OCI-M2 (cell line): ENCODE measurements around the gene GNAS-AS1.

Experiments used
- DNase-seq: peaks from one replicate; lab custom pipeline; 2025; ENCODE audit not compliant: unreplicated experiment; lab: John Stamatoyannopoulos, UW

The GNAS-AS1 gene

DNA sequence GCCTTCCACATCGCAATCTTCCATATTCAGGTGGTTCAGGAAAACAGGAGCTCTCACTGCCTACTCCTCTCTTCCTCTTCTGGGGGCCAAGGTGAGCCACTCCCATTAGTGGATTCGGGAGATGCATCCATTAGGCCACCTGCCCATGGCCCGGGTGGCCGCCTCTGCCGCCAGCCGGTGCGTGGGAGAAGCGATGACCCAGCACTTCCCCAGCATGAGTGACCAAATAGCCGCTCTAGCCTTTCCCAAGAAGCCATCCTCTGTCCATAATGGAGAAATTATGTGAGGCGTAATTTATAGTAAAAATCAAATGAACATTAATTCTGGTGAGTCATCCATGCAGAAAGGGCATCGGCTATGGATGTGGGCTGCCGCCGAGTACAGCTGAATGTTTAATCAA lies 39.4 kb downstream of the GNAS-AS1 start:
- no peak for DNase-seq

DNA sequence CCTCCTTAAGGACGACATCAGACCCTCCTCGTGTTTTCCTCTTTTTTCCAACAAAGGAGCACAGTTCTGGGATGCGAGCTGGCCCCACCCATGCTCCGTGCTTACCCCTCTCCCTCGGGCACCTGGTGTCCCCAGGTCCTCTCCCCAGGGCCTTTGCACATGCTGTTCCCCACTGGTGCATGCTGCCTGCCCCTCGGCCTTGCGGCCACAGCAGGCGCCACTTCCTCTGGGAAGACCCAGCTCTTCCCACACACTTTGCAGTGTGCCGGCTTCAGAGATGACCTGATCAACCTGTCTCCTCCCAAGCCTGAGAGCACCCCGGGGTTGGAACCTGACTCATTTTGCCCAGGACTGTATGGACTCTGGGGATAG lies 39.8 kb downstream of the GNAS-AS1 start:
- DNase-seq, result no peak

DNA sequence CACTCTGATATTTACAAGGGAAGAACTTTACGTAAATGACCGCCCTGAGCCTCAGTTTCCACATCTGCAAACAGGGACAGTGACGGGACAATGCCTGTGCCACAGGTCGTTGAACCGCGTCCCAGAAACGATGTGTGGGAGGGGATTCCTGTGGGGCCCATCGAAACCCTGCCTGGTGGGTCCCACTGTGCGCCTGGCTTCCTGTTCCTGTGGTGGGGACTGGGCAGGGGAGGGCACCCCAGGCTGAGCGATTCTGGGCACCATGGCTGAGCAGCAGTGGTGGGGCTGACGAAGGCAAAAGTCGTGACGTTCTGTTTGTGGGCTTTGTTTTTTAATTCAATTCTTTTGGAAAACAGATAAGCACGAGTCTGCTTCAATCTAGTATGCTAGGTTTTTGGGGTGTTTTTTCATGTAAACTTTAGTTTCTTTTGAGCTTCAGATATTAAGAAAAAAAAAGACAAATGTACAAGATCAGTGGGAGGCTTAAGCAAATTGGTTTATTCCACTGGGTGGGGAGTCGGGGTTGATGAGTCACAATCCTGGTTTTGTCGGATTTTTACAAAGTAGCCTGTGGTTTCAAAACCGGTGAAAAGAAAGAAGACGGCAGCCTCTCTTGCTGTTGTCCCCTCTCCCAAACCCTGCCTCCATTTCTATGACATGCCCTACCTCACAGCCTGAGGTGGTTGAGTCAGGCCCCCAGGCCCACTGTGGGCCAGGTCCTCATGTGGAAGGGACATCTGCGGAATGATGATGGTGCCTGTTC lies 40.4 kb downstream of the GNAS-AS1 start:
- DNase-seq, result no peak

GRCh38 chr20:58808271-58809046 lies 42.2 kb downstream of the GNAS-AS1 start:
- DNase-seq, result no peak

- DNase-seq, result no peak
Measured at GRCh38 chr20:58807801-58808200, 42.9 kb downstream of the GNAS-AS1 start.

- DNase-seq, result no peak
Measured at GRCh38 chr20:58803533-58803932, 47.2 kb downstream of the GNAS-AS1 start.

GRCh38 chr20:58802061-58802460 lies 48.6 kb downstream of the GNAS-AS1 start:
- no peak for DNase-seq

- DNase-seq, result no peak
Measured at GRCh38 chr20:58800134-58800871, 50.4 kb downstream of the GNAS-AS1 start.

DNA sequence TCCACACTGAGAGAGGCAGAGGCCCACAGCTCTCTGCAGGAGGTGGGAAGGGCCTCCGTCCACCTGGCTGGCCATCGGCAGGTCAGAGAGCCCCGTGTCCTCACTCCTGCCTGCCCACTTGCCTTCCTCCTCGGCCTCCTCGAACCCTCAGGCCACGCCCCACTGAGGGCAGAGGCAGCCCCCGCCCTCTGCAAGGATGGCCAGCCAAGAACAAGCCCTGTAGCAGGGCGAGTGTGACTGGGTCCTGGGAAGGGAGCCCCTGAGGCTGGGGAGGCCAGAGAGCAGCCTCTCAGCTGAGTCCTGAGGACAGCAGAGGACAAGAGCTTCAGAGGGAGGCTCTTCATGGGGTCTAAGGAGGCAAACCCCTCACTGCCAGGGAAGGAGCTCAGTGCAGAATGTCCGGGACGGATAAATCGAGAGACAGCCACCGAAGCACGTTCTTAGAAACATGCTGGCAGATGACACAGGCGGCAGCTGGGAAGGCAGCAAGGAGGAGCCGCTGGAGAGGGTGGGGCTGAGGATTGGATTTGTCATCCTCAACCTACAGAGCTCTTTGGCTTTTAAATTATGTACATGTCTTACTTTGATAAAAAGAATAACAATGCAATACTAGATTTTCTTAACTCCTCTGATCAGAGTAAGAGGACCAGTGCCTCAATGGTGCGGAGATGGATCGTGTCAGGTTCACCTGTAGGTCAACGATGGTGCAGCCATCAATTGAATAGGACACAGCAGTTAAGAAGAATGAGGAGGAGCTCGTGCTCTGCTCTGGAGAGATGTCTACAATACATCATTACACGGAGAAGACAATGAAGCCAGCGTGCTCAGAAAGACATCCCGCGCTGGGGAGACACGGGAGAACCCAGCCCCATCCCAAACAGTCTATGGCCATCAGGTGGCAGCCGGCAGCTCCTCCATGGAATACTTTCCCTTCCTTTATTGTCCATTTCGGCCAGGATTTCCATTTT lies 53.0 kb downstream of the GNAS-AS1 start:
- DNase-seq, result no peak

DNA sequence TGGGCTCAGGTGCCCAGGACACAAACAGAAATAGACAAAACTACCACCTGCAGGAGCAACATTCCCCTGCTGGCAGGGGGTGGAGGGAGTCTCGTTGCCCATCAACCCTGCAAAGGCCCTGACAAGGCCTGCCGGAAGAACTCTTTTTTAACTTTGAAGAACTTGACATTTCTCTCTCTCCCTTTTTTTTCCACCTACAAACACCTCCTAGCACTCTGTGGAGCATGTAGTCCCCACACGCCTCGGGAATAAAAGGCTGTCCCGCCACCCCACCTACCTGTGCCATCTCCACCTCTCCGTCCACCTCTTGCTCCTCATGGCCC lies 54.8 kb downstream of the GNAS-AS1 start:
- DNase-seq, result no peak

DNA sequence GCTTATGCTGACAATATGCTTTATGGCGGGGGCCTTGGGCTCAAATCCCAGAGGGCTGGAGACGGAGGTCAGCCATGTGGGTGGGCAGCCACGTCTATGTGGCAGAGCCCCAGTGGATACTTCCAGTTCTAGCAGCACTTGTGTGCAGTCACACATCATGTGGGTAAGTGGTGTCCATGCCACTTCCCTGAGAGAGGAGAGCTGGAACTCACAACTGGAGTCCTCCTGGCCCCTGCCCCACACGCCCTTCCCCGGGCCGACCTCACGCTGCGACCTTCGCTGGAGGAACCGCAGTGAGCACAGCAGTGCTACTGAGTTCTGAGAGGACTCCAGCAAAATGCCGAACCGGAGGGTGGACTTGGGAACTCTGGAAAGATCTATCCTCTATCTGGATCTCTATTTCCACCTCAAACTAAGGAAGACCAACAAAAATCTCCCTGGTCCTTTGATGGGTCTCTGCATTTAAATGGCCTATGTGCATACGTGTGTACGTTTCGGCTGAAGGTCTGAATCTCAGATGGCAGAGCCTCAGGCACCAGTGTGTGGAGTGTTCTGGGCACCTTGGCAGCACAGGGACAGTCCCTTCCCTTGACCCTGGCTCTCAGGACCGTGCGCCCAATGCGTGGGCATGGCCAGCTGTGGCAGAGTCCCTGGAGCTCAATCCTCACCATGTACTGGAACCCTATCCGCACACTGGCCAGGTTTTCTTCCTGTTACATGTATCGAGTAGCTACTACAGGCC lies 55.4 kb downstream of the GNAS-AS1 start:
- DNase-seq, result no peak

- no peak for DNase-seq
Measured at GRCh38 chr20:58794510-58795180, 56.1 kb downstream of the GNAS-AS1 start.

DNA sequence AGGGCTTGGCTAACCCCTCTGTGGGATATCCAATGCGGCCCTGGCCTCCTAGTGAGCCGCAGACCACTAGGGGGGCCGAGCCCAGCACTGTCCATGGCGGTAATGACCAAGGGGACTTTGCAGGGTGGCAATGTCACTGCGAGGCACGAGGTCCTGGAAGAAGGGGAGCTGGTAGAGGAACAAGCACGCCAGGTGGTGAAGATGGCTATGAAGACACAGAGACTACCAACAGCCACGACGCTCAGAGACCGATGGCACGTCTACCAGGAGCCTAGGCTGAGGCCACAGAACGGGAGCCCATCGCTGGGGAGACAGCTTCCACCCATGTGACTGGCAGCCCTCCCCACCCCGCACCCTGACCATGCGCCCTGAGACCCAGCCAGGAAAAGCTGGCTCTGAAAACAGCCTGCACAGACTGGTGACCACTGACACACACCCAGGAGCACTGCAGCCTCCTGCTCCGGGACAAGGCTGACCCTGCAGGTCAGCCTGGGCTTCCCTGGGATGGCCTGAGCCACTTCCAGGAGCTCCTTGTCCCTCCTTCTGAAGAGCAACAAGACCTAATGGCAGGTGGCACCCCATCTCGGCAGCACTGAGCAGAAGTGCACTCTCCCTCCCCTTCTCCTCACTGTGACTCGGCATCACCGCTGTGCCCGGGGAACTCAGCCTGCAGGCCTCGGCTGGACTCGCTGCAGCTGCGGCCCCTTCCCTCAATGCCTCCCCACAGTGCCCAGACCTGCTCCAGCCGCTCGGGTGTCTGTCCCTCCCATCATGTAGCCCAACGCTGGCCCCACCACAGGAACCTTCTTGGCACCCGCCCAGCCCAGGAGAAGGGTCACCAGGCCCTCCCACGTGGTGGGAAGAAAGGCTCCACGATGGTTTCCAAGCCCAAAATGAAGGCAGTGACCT lies 56.9 kb downstream of the GNAS-AS1 start:
- DNase-seq, result no peak

DNA sequence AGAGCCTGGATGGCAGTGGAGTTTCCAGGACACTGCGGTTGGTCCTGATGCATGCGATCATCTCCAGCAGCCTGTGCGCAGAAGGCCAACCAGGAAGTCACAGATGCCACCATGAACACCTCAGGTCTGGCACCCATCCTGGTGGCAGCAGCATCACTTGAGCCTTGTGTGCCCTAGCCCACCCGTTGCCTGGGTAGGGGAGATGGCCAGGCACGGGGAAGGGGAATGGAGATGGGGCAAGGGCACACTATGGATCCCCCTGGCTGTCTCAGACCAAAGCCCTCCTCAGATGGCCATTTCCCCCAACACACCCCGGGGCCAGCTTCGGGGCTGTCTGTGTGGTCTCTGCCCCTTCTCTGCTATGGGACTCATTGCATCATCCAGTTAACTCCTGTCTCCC lies 58.3 kb downstream of the GNAS-AS1 start:
- no peak for DNase-seq

DNA sequence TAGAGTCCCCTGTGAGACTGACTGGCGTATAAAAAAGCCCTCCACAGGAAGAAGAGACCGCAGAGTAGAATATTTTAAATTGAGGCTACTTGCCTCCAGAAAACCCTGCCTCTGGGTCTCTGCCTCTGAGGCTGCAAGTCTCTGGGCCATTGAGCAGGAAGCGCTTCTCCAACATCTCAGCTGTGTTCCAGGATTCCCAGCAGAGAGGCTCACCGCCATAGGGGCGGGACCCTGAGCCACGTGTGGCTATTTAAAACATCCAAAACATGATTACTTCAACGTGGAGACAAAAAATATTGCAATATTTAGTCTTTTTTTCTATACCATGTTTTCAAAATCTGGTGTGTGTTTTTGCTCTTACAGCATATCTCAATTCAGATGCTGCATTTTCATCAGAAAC lies 59.4 kb downstream of the GNAS-AS1 start:
- no peak for DNase-seq

- no peak for DNase-seq
Measured at GRCh38 chr20:58790454-58790853, 60.2 kb downstream of the GNAS-AS1 start.

GRCh38 chr20:58788896-58789544 lies 61.7 kb downstream of the GNAS-AS1 start:
- DNase-seq, result no peak
